ENCODE results near the gene CCR2.
"Not testable (repeated sequence)": the region's sequence is repeated elsewhere in the genome, so short reads cannot be mapped to it uniquely, and the experiment has no call there.

The CCR2 gene

GRCh38 chr3:46375218-46375617, 21.3 kb downstream of the CCR2 start:
- no peak for FAIRE-seq
- no peak for DNase-seq (ENCODE audit: insufficient read length, low spot score)

- DNase-seq (ENCODE audit: insufficient read length, low spot score) = no peak
- FAIRE-seq = no peak
Measured at GRCh38 chr3:46375814-46376213, 21.9 kb downstream of the CCR2 start.

GRCh38 chr3:46378426-46378942, 24.6 kb downstream of the CCR2 start:
- DNase-seq (ENCODE audit: insufficient read length, low spot score) = no peak
- no peak for FAIRE-seq

GRCh38 chr3:46380471-46381221, 26.7 kb downstream of the CCR2 start:
- FAIRE-seq (no peak), DNase-seq (ENCODE audit: insufficient read length, low spot score) (no peak)

- no peak for DNase-seq (ENCODE audit: insufficient read length, low spot score)
- no peak for FAIRE-seq
Measured at GRCh38 chr3:46381625-46382024, 27.7 kb downstream of the CCR2 start.

- DNase-seq (ENCODE audit: insufficient read length, low spot score) (no peak), FAIRE-seq (no peak)
Measured at GRCh38 chr3:46383211-46383950, 29.5 kb downstream of the CCR2 start.

- no peak for FAIRE-seq
- DNase-seq (ENCODE audit: insufficient read length, low spot score) = no peak
Measured at GRCh38 chr3:46383951-46384330, 30.0 kb downstream of the CCR2 start.

GRCh38 chr3:46386205-46386604, 32.3 kb downstream of the CCR2 start:
- FAIRE-seq = peak; percentile 59
- DNase-seq (ENCODE audit: insufficient read length, low spot score) = peak; percentile 76

GRCh38 chr3:46388847-46389246, 34.9 kb downstream of the CCR2 start:
- DNase-seq (ENCODE audit: insufficient read length, low spot score) = not testable (repeated sequence)

GRCh38 chr3:46389306-46389705, 35.4 kb downstream of the CCR2 start:
- DNase-seq (ENCODE audit: insufficient read length, low spot score) (no peak), FAIRE-seq (no peak)

More at GRCh38 chr3:46388847-46389246, 34.9 kb downstream of the CCR2 start:
- not testable (repeated sequence) for FAIRE-seq

- not testable (repeated sequence) for DNase-seq (ENCODE audit: insufficient read length, low spot score); FAIRE-seq
Measured at GRCh38 chr3:46391526-46391925, 37.6 kb downstream of the CCR2 start.

- DNase-seq (ENCODE audit: insufficient read length, low spot score) (no peak), FAIRE-seq (no peak)
Measured at GRCh38 chr3:46393011-46393410, 39.1 kb downstream of the CCR2 start.

- no peak for FAIRE-seq
- no peak for DNase-seq (ENCODE audit: insufficient read length, low spot score)
Measured at GRCh38 chr3:46393554-46394434, 39.9 kb downstream of the CCR2 start.

- FAIRE-seq (no peak), DNase-seq (ENCODE audit: insufficient read length, low spot score) (no peak)
Measured at GRCh38 chr3:46395210-46395661, 41.3 kb downstream of the CCR2 start.

- FAIRE-seq (no peak), DNase-seq (ENCODE audit: insufficient read length, low spot score) (no peak)
Measured at GRCh38 chr3:46395766-46396530, 42.0 kb downstream of the CCR2 start.

GRCh38 chr3:46397111-46397510, 43.2 kb downstream of the CCR2 start:
- FAIRE-seq (no peak), DNase-seq (ENCODE audit: insufficient read length, low spot score) (no peak)

- FAIRE-seq = no peak
Measured at GRCh38 chr3:46398186-46398955, 44.5 kb downstream of the CCR2 start.

GRCh38 chr3:46399098-46399497, 45.2 kb downstream of the CCR2 start:
- no peak for DNase-seq (ENCODE audit: insufficient read length, low spot score)
- FAIRE-seq = no peak

More at GRCh38 chr3:46398186-46398955, 44.5 kb downstream of the CCR2 start:
- DNase-seq (ENCODE audit: insufficient read length, low spot score) = no peak

- no peak for DNase-seq (ENCODE audit: insufficient read length, low spot score)
- no peak for FAIRE-seq
Measured at GRCh38 chr3:46399557-46399956, 45.6 kb downstream of the CCR2 start.

All from HTR-8/SVneo (cell line).